Dedifferentiated amniotic fluid mesenchymal stem cell (primary cell): ENCODE results near the gene CAMTA1.
A peak's percentile ranks its signal among the peaks of the same experiment; 100 is the strongest.

Experiments
- DNase-seq: peaks from one replicate; pipeline ENCODE4 v3.0.0-alpha.2; 2016; ENCODE audit errors: extremely low spot score

CAMTA1 gene

DNA sequence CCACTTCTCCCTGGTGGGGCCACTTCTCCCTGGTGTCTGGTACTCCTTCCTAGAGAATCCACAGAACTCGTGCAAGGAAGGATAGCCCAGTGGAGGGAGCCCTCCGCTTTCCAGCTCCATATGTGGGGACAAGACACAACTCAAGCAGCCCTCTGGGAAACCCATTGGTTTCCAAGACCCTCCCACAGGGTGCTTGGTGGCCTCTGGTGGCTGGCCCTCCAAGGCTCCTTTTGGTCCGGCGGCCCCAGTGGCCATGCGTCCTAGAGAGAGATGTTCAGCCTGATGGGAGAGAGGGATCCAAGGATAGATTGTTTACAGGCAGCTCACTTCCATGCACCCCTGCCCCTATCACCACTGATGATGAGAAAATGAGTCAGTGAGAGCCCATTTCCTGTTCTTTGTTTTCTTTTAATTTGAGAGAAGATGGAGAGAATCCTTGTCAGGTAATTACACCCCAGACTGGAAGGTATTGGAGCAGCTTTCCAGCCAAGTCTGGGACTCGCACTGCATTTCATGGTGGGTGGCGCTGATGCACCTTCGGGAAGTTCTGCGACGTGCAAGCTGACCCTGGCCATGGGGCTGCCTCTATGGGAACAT is 499.7 kb downstream of the CAMTA1 start:
- DNase-seq, result no peak

DNA sequence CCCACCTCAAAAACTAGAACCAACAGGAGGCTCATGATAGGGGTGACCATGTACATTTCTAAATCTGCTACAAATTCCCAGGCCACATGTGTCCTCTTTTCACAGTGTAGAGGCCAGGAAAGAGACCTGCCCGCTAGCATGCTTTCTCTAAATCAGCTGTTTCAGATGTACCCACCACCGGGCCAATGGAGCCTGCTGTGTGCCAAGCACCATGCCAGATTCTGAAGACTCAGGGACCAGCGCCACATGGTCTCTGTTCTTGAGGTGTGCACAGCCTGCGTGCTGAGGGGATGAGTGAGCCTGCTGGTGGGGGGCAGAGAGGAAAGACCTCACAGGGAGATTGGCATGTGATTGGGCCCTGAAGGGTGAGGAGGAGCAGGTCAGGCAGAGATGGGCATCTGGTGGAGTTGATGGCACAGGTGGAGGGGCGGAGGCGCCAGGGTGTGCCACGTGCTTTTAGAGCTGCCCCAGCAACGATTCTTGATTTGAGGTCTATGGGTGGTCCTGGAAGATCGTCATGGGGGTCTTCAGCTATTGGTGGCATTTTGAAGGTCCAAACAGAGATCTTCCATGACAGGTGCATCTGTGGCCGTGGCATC is 500.7 kb downstream of the CAMTA1 start:
- DNase-seq, result no peak

DNA sequence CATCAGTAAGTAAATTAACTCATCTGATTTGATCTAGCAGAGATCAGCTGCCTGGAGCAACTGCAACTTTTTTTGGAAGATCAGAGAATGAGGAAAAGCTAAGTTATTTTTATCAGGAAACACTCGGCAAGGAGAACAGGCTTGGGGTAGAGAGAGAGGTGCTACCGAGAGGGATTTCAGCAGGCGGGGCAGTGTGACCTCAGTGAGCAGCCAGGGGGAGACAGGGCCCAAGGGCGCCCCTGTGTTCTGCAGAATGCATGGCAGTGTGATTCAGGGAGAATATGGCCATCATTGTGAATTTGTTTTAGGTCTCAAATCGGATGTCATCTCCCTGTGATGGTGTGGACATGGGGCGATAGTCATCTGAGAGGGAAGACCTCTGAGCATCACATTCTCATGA is 501.8 kb downstream of the CAMTA1 start:
- DNase-seq, result no peak

DNA sequence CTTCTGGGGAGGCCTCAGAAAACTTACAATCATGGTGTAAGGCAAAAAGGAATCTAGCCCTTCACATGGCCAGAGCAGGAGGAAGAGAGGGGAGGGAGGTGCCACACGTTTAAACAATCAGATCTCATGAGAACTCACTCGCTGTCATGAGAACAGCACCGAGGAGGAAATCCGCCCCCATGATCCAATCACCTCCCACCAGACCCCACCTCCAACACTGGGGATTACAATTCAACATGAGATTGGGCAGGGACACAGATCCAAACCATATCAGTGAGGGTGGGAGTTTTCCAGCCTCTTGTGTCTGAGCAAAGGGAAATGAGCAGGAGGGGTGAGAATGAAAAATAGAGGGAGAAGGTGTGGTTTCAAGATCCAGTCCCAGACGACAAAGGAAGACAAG is 503.7 kb downstream of the CAMTA1 start:
- no peak for DNase-seq

GRCh38 chr1:7289694-7290093 is 504.4 kb downstream of the CAMTA1 start:
- DNase-seq, result no peak

DNA sequence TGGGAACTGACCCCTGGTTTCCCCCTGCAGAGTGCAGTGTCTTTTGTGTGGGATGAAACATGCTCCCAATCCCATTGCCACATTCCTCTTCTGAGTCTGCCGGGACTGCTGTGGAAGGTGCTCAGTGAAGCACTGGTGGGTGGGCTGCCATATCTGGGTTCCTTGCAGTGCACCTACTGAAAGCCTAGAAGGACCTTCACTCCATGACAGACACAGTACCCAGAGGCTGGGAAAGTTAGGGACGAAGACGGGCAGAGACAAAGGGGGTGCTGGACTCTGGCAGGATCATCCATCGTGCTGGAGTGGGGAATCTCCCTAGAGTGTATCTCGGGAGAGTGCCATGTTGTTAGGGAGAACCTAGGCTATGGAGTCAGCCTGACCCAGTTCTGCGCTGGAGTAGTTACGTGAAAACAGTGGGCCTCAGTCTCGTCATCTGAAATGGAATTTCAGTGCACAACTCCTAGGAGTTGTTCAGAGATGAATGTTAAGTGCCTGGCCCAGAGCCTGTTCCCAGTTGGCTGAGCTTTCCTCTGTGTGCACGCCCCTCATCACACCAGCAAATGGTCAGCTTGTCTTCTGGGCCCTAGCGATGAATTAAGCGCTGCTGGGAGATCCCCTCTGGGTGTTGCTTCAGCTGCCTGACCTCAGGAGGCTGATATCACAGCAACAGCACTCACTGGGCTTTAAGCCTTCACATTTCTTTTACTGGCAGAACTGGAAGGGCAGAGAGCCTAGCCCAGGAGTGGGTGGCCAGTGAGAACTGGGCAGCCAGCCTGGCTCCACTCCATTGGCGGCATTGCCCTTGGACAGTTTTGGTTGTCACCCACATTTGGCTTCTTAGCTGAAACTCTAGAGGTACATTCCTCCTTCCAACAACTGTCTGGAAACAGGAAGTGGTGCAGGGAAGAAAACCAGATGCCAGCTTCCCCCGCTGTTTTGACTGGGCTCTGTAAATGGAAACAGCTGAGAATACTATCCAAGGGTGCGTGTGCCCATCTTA is 506.0 kb downstream of the CAMTA1 start:
- DNase-seq, result peak; percentile 52

GRCh38 chr1:7292036-7292681 is 506.9 kb downstream of the CAMTA1 start:
- no peak for DNase-seq

DNA sequence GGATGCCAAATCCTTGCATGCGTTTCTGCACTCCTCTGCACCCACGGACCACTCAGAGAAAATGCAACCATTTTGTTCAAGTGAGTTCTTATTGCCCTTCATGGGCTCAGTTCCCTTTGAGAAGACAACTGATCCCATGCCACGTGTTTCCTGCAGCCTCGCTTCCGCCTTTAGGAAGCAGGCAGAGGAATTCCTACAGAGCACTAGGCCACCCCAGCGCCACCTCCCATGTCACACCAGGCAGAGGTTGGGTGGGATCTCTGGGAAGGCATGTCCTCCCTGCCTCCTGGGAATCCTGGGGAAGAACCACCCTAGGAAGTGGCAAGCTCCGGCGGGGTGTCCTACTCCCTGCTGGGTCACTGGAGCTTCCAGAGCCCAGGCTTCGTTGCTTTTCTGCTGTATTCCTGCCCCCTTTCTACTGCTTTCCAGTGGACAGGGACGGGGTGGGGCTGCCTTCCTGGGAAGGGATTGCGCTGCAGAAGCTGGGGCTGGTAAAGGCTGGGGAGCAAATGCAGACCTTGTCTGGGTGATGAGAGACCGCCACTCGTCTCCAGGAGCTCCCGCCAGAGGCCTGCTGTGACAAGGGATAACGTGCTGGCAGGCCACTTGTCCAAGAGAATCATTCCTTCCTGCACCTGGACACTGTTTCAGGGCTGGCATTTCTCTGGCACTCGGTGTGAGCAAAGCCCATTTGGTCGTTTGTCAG is 507.6 kb downstream of the CAMTA1 start:
- DNase-seq, result no peak

DNA sequence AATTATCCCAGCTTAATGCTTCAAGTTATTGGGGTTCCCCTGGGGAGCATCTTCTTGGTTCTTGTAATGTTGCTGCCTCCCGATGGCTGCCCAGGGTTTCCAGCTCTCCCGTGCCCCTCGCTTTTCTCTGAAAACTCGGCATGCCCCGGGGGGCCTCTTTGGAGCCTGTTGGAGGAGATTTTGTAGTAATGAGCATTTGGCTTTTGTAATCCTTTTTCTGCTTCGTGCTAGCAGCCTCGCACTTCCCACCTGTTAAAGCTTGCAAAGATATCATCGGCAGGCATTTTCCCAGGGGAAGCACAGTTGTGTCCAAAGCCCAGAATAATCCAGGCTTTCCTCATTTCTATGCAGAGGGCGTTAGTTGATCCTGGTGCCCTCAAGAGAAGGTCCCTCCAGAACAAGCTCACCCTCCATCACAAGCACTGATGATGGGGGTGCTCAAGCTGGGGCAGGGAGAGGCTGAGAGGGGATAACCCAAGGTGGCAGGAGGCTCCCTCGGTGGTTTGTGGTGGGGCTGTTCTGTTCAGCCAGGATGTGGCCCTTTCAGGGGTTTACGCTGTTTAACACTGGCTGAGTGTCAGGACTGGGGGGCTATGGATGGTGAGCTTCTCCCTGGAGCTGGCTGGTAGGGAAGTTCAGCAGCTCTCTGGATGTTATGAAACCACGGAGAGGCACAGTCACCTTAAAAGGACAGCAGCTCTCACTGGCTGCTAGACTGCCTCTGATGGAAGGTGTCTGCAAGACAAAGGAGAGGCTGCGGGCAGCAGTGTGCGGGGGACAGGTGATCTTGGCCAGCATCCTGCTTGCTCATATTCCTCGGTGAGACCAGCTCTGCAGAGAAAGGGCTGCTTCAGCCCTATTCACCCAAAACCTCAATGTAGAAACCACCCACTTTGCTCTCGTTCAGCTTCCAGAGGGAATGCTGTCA is 508.7 kb downstream of the CAMTA1 start:
- DNase-seq, result no peak

DNA sequence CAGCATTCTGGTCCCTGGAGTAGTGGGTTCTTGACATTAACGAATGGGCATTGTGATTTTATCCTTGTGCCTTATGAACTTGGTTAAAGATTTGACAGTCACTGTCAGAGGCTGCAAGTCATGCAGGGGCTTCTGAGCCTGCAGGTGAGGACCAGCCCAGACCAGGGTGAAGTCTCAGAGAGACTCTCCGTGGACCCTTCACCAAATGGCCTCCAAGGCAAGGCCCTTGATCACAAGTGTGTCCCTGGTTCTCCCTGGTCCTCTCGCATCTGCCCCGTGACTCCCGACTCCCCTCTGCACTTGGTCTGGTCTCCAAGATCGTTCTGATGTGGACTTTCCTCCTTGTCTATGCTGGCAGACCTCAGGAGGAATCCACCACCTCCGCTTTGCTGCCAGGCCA is 509.4 kb downstream of the CAMTA1 start:
- DNase-seq, result no peak

GRCh38 chr1:7295946-7296345 is 510.7 kb downstream of the CAMTA1 start:
- DNase-seq, result no peak

- no peak for DNase-seq
These were observed 511.7 kb downstream of the CAMTA1 start for GRCh38 chr1:7296968-7297367.

DNA sequence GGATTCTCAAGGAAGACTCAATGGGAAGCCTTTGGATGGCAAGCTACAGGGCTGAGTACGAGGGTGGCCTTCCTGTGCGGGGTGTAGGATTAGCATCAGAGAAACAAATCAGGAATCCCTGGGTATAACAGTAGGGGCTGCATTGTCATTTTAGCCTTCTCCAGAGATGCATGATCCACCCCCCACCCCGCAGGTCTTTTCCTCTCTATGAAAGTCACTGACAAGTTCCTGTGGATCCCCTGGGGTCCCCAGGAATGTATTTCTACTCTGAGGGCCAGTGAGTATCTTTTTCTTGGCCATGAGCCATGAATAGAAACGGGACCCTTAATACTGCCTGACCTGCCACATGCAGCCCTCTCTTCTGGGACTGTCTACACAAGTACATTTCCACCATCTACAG is 512.9 kb downstream of the CAMTA1 start:
- DNase-seq, result no peak

- peak; percentile 36 for DNase-seq
These were observed 513.5 kb downstream of the CAMTA1 start for GRCh38 chr1:7298749-7299151.

GRCh38 chr1:7299329-7299799 is 514.1 kb downstream of the CAMTA1 start:
- DNase-seq, result peak; percentile 90

GRCh38 chr1:7299994-7300393 is 514.7 kb downstream of the CAMTA1 start:
- DNase-seq, result peak; percentile 65

- peak; percentile 51 for DNase-seq
These were observed 515.8 kb downstream of the CAMTA1 start for GRCh38 chr1:7300893-7301663.

GRCh38 chr1:7301664-7301981 is 516.4 kb downstream of the CAMTA1 start:
- DNase-seq, result no peak

GRCh38 chr1:7302126-7302525 is 516.9 kb downstream of the CAMTA1 start:
- DNase-seq, result no peak

GRCh38 chr1:7302873-7303272 is 517.6 kb downstream of the CAMTA1 start:
- no peak for DNase-seq
